H1 (cell line): ENCODE data around the gene ZMIZ1. TPM values are rescaled to one million over a fixed set of nuclear protein-coding genes. Genes with fewer than 3 reads are reported as not detected.

ENCODE experiments used
- CBX8 ChIP-seq: fragments of 300-800, 300-1000 bp; sonication (generic); IDR thresholded peaks from 2 replicates; pipeline ENCODE4 v1.7.1; 2016; ENCODE audit warnings: low read depth, low read length, borderline replicate concordance
- KDM5A ChIP-seq: fragments of 200-600 bp; IDR thresholded peaks from 2 replicates; pipeline ENCODE4 v1.7.1; 2012; ENCODE audit warnings: mild to moderate bottlenecking, low read length, inconsistent platforms, mixed read lengths
- polyA plus RNA-seq, 7 experiments: library from polyadenylated mRNA; depleted of rRNA in 3 of 7; stranded (reverse) in 5 of 7; unstranded in 2 of 7; fragments of >200 nt in 5 of 7; fragments of 200-250 nt in 2 of 7; gene quantifications; 1 replicate in 5 of 7; 2 replicates in 1 of 7; 4 replicates in 1 of 7; pipeline versions ENCODE4 v1.2.1 to v1.2.3, GENCODE V29; 2011 to 2013; ENCODE audit warnings: missing spikeins in 2 of 7, mixed read lengths in 2 of 7
- total RNA-seq: library from RNA; stranded (reverse); fragmentation: NEBNext Ultra II Directional; extraction: Animal tissue kit (Norgen Biotek cat#: 25700); gene quantifications from 2 replicates; pipeline ENCODE4 v1.2.1, GENCODE V29; 2021

ZMIZ1 gene
- total and polyA plus RNA-seq, 2 of the 8 experiments (the other 6 are each of a cell fraction or from before 2014, with no cell fraction given): 8.1 to 28.0 TPM

DNA sequence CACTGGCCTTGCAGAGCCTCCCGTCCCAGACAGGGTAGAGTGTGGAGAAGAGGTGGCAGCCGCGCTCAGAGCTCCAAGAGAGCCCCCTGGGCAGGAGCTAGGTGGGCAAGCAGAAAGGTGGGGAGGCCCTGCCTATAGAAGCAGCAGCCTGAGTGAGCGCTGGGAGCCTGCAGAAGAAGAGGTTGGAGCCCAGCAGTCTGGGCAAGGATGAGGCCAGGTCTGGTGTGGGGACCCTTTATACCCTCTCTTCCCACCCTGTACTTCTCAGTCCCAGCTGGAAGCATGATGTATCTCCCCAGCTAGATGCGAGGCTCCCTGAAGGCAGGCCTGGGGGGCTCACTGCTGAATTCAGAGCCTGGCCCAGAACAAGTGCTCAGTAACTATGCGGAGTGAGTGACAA lies 44.5 kb upstream of the ZMIZ1 start (continued):
- no peak for TF ChIP-seq KDM5A
- TF ChIP-seq CBX8: no peak
